Left renal cortex interstitium (tissue), 4 donors: ENCODE results near the gene TELO2. TPM values are rescaled to one million over a fixed set of nuclear protein-coding genes. Genes with fewer than 3 reads are reported as not detected.

Experiments used
- DNase-seq, 4 donors: peaks; one replicate each; pipeline ENCODE4 v3.0.0-alpha.2; 2013; ENCODE audit warnings: low read depth in 4 of 4, low spot score in 2 of 4, missing footprints in 1 of 4
- polyA plus RNA-seq, 4 donors: library from polyadenylated mRNA; unstranded; fragments of 120-200 nt; gene quantifications; one replicate each; pipeline ENCODE4 v1.2.1, GENCODE V29; 2013; ENCODE audit not compliant: insufficient read length in 4 of 4

The TELO2 gene
- polyA plus RNA-seq, 4 donors, result 26.5 to 50.5 (median 41.5) TPM

DNA sequence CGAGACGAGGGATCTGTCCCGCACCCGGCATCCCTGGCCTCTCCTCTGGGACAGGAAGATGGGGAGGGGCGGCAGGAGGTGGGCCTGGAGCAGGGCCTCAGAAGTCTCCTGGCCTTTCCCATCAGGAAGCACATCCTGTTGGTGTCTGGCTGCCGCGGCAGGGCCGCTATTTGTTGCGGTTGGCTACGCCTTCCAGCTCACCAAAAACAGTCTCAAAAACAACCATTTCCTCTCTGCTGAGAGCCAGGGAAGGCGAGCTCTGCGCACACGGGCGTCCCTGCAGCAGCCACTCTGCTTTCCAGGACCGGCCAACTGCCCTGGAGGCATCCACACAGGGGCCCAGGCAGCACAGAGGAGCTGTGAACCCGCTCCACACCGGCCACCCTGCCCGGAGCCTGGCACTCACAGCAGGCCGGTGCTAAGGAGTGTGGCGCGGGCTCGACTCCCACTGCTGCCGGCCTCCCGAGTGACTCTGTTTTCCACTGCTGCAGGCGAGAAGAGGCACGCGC is 40.3 kb downstream of the TELO2 start, which contains the start of gene TMEM204:
Gene TMEM204, plus strand, starts transcription at position 224 of the 509 bp plus-strand sequence. CDS start 610 bp downstream, outside the sequence.
- no peak for DNase-seq

DNA sequence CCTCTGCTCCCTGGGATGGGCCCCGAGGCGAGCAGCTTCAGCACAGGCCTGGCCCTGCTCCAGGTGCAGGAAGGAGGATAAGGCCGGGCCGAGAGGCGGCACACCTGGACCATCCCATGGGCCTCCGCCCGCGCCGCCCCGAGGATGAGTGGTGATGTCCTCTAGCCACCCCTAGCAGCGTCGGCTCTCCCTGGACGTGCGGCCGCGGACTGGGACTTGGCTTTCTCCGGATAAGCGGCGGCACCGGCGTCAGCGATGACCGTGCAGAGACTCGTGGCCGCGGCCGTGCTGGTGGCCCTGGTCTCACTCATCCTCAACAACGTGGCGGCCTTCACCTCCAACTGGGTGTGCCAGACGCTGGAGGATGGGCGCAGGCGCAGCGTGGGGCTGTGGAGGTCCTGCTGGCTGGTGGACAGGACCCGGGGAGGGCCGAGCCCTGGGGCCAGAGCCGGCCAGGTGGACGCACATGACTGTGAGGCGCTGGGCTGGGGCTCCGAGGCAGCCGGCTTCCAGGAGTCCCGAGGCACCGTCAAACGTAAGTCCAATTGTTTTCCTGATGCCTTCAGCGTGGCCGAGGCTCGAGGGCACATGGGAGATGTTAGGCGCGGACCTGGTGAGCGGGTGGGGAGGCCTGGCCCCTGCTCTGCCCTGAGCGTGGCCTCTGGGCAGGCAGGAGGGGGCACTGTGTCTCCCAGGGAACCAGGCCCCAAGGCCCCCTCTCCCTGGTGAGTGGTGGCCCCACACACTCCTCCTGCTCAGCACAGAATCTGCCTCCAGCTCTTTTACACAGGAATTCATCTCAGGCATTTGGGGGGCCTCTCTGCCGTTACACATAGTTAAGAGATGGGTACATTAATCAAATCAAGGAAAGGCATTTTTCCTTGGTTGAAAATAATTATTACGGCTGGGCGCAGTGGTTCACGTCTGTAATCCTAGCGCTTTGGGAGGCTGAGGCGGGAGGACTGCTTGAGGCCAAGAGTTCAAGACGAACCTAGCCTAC is 41.2 kb downstream of the TELO2 start:
- DNase-seq, result no peak

DNA sequence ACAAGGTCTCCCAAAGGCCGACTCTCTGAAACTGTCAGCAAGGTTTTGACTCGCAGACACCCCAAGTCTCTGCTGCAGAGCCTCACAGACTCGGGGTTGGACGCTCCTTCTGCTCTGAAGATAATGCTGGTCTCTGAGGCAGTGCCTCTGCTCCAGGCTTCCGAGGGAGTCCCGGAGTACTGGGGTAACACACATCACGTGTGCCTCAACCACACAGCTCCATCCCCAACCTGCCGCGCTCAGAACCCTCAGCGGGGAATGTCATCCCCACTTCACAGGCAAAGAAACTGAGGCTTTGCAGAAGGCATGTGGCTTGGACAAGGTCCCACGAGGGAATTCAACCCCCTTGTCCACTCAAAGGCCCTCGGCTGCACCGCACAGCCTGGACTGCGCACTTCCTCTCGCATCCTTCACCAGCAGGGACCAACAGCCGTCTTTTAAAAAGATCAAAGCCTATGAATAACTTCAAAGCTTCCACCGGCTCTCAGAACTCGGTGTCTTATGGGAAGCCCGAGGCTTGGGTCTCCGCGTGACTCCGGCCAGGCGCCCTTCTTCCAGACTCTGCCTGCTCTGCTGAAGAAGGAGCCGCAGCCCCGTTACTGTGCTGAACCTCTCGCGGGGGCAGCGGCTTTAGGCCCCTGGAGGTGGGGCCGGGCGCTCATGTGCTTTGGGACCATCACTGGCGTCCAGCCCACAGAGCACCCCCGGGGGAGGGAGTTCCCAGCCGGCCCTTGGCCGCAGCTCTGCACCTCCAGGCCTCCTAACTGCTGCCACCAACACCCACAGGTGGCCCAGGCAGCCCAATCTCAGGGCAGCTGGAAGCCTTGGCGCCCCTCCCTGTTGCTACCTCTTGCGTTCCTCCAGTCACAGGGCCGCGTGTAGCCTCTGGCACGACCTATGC is 42.5 kb downstream of the TELO2 start:
- no peak for DNase-seq

DNA sequence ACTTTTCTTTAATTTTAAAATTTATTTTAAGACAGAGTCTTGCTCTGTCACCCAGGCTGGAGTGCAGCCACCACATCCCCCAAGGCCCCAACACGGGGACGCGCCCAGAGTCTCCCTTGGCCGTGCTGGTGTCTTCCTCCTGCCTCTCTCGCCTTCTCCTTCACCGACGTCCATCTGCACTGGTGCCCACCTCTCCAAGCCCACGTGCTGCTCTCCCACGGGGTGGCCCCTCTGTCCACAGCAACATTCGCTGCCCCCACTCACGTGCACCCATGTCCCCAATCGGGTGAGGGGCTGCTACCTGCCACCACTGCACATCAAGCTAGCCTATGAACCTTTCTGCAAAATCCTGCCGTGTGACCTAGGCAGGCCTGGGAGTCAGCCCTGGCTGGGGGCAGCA is 43.4 kb downstream of the TELO2 start:
- no peak for DNase-seq

DNA sequence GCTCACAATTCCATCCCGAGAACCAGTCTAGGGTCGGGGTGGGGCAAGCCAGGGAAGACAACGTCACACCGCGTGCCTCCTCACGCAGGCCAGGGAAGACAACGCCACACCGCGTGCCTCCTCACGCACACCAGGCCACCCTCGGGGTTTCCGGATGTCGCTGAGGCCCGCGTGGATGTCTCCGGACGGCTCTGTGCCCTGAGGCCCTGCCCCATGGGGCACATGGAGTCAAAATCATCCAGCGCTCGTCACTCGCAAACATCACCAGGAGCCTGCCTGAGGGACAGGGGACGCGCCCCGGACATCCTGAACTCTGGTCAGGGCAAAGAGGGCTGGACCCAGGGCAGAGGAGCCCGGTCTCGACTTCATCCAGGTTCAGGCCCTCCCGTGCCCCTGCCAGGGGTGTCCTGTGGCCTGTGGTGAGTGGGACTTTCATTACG is 44.0 kb downstream of the TELO2 start:
- DNase-seq, result no peak

DNA sequence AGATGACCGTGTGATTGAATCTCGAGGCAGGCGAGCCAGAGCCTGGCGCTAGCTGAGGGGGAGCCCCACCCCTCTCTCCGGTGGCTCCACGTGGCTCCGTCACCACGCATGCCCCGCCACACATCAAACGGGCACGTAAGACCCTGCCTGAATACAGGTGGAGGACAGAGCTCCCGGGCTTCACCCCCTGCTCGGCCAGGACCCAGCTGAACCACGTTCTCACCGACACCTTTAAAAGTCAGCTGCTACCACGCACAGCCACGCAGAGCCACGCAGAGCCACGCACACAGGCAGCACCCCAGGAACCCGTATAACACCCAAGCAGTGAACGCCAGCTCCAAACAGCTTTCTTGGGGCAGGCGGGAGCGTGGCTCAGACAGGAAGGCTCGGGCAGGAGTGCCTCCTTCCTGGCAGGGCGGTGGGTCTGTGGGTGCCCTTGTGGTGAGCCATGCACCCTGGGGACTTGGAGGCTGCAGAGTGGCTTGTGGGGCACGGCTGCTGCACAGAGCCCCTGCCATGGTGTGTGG is 44.7 kb downstream of the TELO2 start:
- DNase-seq, result no peak

DNA sequence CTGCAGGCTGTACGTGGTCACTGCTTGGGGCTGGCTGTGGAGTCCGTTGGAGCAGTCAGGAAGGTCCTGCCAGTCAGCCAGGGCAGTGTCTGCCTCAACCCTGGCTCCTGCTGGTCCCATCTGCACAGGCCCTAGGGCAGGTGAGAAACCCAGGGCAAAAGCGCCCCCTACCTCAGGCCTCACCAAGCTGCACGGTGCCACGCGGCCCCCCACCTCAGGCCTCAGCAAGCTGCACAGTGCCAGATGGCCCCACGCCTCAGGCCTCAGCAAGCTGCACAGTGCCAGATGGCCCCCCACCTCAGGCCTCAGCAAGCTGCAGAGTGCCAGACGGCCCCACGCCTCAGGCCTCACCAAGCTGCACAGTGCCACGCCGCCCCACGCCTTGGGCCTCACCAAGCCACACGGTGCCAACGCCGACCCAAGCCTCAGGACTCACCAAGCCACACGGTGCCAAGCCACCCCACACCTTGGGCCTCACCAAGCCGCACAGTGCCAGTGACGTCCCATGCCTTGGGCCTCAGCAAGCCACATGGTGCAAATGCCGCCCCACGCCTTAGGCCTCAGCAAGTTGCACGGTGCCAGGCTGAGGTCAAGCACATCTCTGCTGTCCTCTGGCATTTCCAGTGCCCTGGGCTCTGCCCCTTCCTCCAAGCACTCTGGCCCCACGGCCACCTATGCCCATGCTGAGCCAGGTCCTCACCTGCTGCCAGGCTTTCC is 45.8 kb downstream of the TELO2 start:
- DNase-seq, result no peak

DNA sequence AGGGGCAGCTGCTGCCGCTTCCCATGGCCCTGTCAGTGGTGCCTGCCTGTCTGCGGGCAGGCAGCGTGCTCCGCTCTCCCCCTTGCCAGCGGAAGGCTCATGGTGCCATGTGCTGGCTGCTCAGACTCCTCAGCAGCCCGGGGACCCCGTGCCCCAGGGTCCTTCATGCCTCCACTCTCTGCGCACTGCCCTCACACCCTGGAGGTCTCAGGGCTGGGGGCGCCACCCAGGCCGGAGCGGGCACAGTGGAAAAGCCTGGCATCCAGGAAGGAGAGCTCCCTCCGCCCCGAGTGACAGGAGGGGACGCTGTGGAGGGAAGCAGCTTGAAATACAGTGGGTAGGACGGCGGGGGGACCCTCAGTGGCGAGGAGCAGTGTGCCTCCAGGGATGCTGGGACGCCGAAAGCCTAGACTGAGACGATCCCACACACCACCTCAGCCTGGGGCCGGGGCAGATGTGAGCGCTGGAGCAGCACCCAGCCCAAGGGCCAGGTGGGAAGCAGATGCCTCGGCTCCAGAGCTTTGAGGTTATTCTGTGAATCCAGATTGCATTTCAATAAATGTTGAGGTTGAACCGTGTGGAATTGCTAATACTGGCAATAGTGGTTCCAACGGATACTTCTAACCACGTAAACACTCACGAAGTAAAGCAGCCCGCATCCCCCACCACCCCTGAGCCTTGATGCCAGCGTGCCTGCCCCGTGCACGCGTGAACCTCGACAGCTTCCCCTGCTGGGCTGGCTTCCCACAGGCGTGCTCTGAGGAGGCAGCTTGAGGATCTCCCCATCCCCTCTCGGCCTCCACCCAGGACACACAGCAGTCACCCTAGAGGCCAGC is 46.8 kb downstream of the TELO2 start:
- DNase-seq, result no peak

DNA sequence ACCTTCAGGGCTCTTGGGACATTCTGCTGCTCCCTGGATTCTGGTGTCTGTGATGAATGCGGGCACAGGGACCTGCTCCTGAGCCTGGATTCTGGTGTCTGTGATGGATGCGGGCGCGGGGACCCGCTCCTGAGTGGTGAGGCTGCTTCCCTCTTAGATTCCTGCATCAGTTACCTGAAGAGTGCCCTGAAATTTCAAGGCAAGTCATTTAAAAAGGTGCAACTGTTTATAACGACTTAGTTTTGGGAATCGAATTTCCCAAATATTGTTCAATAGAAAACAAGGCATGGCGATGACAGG is 47.3 kb downstream of the TELO2 start:
- no peak for DNase-seq

DNA sequence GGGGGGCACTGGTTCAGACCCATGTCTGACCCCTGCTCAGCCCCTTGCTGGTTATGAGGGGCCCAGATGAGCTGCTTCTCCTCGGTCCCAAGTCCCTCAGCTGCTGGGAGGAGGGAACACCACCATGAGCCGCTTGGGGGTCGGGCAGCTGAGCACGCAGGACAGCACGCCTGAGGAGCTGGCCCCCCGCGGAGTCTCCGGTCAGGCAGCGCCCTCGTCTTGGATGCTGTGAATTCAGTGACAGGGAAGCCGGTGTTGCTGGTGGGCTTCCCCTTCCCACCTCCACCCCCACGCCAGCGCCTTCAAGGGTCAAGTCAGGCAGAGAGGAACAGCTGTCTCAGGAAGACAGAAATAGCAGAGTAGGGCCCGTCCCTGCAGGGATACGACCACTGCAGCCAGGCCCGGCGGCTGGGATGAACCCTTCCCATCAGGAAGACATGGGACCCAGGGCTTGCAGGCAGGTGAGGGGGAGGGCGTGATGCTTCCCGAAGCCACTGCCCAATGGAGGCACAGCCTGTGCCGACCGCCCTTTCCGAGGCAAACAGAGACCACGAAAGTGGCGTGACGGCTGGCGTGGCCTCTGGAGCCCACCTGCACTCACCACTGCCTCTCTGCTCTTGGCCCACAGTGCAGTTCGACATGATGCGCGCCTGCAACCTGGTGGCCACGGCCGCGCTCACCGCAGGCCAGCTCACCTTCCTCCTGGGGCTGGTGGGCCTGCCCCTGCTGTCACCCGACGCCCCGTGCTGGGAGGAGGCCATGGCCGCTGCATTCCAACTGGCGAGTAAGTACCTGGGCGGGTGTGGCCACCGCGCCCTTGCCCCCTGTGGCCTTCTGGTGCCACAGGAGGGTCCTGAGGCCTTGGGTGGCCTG is 48.4 kb downstream of the TELO2 start:
- DNase-seq, result no peak

DNA sequence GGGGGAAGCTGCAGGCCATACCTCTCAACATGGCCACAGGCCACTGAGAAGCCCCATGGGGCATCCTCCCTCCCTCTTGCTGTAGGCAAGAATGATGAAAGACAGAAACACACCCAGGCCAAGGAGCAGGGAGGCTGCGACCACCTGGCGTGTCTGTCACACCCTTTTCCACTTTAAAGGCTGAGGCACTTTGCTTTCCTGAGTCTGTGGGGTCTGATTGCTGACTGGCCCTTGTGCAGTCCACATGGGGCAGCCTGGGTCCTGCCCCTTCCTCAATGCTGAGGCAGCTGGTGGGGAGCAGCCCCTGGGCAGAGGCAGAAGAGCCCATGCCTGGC is 49.0 kb downstream of the TELO2 start:
- no peak for DNase-seq

DNA sequence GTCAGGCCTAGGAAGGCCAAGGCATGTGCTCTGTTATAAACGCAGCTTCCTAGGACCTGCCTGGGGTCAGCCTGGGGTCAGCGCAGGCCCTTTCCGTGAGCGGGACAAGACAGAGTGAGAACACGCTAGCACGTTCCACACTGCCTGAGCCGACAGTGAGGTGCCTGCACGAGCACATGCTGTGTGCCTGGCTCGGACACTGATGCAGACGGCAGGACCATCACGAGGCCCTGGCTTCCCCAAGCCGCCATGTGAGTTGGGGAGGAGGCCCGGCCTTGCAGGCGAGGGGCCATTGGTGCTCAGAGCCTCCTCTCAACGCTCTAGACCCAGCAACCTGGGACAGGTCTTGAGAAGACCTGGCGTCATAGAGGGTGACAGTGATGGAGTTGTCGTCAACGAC is 49.4 kb downstream of the TELO2 start:
- no peak for DNase-seq

DNA sequence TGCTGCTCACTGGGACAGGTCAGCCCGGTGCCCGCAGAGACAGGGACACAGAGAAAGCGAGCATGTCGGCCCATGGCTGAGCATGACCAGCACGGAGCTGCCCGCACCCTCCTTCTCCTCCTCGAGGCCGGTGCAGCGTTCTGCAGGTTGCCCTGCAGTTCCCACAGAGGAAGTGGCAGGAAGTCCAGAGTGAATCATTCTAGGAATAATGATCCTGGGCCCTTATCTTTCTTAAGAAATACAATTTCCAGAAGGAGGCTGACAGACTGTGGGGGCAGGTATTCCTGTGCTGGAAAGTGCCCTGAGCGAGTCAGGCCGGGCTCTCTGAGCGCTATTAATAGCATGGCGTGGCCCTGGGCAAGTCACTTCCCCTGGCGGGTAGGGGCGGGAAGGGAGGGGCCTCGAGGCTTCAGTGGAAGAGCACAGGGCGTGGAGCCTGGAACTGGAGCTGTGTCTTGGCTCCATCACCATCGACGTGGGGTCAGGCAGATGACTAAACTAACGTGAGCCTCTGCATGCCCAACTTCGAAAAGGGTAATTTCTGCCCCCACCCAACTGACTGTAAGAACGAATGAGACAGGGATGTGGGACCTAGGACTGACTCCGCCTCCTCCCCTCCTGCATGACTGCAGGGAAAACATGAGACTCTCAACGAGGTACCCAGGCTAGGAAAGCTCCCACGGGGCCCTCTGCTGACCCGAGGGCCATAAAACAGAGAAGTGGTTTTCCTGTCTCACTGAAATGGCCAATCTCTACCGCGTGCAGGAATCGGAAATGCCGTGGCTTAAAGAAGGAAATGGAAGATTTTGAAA is 50.1 kb downstream of the TELO2 start:
- DNase-seq, result no peak

DNA sequence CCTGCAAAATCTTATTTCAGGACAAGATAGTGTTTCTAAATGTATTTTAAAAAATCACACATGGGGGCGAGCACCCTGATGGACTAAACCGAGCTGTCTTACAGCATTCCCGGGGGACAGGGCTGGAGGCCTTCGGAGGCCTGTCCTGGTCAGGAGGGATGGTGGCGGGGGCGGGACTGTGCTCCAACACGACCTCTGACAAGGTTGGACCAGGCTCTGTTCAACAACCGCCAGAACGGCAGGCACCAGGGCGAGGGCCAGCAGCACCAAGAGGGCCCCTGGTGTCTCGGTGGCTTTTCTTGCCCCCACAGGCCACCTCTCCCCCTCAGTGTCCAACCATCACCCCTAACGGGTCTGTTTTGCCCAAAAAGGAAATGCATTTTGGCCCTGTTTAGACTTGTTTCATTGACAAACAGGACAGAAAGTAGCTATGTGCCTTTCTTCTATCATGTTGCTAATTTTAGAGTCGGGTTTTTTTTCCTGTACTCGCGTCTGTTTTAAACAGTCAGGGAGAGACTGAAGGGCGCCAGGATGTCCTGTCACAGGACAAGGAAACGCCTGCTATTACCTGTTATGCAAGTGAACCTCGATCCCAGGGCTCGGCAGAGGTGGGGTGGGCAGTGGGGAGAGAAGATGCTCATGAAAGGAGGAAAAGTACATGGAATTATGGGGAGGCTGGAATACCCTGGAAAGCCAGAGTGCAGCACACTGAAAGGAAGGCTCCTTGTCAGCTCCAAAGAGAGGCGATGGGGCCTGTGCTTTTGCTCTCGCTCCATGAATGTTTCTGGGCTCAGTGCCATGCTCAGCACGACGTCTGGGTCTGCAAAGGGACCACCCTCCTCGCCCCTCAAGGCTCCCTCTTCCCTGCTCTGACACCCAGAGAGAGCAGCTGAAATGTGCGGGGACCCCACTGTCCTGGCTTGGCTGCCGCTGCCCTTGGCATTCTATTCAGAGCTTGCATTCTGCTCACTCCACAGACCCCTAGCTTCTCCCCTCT is 52.2 kb downstream of the TELO2 start:
- DNase-seq, result no peak

DNA sequence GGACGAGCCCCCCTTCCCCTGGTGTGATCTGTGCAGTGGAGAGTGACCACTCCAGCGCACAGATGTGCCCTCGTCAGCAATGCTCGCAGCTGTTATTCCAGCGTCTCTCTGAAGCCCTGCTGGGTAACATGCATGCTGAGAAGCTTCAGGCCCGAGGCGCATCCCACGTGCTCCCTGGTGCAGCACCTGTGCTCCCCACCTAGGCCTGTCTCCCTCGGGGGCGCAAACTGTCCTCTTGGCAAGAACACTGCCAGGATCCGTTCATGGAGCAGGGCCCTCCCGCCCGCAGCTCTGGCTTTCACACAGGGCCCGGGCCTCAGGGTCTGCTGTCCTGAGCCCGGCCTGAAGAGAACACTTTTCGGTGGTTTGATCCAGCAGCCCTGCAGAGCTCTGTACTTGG is 53.3 kb downstream of the TELO2 start:
- no peak for DNase-seq

DNA sequence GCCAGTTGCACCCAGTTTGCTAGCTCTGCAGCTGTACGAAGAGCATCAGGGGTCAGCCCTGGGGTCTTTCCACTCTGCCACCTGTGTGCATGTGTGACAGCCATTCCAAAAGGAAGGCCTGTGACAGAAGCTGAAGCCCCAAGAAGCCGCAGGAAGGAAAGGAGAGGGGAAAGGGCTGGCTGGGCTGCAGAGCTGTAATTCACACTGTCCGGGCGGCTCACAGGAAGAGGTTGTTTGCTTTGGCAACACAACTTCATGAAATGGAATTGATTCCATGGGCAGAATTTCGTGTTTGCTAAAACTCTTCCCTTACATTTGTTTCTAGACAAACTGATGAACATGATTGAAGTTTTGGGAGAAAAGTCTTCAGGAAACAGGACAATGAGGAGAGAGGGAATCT is 55.1 kb downstream of the TELO2 start:
- no peak for DNase-seq

DNA sequence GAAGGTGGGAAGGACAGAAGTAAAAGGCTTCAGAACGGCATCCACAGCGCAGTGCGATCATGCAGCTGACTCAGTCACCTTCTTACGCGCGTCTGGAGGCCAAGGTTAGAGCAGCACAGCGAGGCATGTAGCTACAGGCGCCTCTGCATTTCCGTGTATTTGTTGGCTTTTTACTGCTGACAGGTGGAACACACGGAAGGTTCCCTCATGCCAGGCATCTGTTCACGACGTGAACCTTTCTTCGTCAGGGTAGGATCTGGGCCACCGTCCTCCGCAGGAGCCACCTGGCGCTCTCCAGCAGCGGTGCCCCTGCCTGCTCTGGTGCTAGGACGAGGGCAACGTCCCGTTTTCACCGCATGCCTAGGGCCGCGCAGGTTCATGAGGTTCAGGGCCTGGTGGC is 55.6 kb downstream of the TELO2 start:
- no peak for DNase-seq
